BLaER1 (cell line): ENCODE data around the gene WBP1.
"Not testable (repeated sequence)": the region's sequence is repeated elsewhere in the genome, so short reads cannot be mapped to it uniquely, and the experiment has no call there.

Source experiments
- H3K27ac ChIP-seq: shearing (Covaris generic); formaldehyde crosslinking; 2 replicates; pipeline ENCODE4 v1.8.1; 2022
- H3K27me3 ChIP-seq: shearing (Covaris generic); formaldehyde crosslinking; 2 replicates; pipeline ENCODE4 v1.8.1; 2022
- H3K36me3 ChIP-seq: shearing (Covaris generic); formaldehyde crosslinking; 2 replicates; pipeline ENCODE4 v1.8.1; 2022
- H3K4me1 ChIP-seq: shearing (Covaris generic); formaldehyde crosslinking; 2 replicates; pipeline ENCODE4 v1.8.1; 2022
- H3K4me2 ChIP-seq: shearing (Covaris generic); formaldehyde crosslinking; 2 replicates; pipeline ENCODE4 v1.8.1; 2022
- H3K4me3 ChIP-seq: shearing (Covaris generic); formaldehyde crosslinking; 2 replicates; pipeline ENCODE4 v1.8.1; 2022
- H3K9ac ChIP-seq: shearing (Covaris generic); formaldehyde crosslinking; 2 replicates; pipeline ENCODE4 v1.8.1; 2022
- H3K9me3 ChIP-seq: shearing (Covaris generic); formaldehyde crosslinking; 2 replicates; pipeline ENCODE4 v1.8.1; 2022
- H4K20me1 ChIP-seq: shearing (Covaris generic); formaldehyde crosslinking; 2 replicates; pipeline ENCODE4 v1.8.1; 2022
- Cebpa-rat ChIP-seq: shearing (Covaris generic); IDR thresholded peaks from 2 replicates; pipeline ENCODE4 v1.8.1; 2022

Gene WBP1

DNA sequence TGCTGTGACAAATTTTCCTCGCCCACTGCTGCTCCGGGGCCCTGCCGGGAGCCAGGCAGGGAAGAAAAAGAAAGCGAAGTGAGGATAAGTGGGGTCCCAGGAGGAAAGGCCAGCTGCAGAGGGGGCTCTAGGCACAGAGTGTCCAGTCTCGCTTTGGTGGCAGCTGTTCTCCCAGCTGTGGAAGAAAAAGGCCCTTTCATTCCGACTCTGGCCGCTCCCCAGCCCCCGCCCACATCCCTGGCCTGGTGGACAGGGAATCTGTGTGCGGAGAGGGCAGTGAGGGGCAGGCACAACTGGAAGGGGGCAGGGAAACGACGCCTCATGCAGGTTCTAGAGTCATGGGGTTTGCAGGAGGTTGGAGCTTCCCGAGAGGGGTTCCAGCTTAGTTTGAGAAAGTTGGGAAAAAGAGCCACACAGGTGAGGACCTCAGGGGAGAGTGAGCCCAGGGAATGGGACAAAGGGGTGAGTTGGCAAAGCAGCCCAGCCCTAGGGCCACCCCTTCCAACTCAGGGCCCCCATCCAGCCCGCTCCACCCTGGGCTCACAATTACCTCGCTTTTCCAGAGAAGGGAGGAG lies 18.3 kb upstream of the WBP1 start:
- Histone ChIP-seq H3K9ac (peak overlapping the region; percentile 84), H4K20me1 (no peaks in the 10 kb centered on the region), H3K4me1 (peaks cover 75% of the 10 kb centered on the region), H3K27ac (peak overlapping the region; percentile 93), H3K4me2 (peak overlapping the region; percentile 99), H3K27me3 (peaks cover 23% of the 10 kb centered on the region), H3K9me3 (peaks cover 6% of the 10 kb centered on the region), H3K36me3 (no peaks in the 10 kb centered on the region), H3K4me3 (peak overlapping the region; percentile 75)
- TF ChIP-seq Cebpa-rat, result no peak

DNA sequence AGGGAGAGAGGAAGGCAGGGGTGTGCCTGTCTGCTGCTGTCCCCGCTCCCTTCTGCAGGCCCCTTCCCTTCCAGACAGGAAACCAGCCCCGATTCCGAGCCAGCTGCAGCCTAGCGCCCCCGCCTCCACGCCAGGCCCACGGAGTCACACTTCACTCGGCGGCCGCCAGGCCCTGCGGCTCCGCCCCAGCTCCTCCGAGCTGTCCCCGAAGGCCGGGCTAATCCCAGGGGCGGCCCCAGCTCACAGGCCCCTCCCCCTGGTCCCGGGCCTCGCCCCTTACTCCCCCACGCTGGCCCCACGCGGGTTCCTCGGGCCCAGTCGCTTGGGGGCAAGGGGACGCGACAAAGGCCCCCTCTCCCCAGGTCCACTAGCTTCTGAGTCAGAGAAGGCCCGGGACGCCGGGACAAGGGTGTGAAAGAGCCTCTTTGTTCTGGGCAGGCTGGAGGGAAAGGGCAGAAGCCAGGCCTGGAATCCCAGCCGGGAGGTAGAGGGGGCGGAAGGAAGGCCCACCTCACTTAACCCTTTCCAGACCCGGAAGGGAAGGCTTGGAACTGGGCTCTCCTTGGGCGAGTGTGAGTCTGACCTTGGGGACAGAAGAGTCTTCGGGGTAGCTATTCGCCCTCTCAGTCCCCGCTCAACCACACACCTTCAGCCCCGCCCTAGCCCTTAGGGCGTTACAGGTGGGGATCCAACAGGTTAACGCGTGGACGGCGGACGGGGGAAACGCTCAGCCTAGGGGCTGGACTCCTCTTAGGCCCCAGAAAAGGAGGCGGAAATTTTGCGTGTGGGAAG lies 17.7 kb upstream of the WBP1 start:
- peak overlapping the region; percentile 93 for H3K27ac ChIP-seq
- H3K4me3 ChIP-seq, result peak overlapping the region; percentile 75

DNA sequence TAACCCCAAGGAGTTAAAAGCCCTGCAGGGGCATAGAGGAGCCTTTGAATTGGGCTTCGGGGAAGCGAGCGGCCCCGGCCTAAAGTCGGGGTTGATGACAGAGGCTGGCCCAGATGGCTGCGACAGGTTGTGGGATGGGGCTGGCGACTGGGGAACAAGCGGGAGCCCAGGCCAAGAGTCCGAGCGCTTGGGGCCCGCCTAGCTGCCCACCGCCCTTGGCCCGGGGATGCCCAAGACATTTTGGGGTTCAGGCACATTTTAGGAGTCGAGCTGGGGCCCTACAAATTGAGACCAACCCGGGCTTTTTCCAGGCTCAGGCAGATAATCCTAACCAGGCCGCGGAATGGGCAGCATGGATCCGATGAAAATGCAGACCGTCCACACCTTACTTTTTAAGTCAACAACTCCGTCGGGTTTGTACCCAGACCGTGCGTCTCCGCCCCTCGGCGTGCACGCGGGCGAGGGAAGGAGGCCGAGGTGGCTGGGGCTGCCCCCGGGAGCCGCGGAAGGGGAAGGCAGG lies 17.0 kb upstream of the WBP1 start:
- H3K9me3 ChIP-seq, result peaks cover 6% of the 10 kb centered on the region
- H3K36me3 ChIP-seq, result no peaks in the 10 kb centered on the region
- H3K4me1 ChIP-seq, result peaks cover 69% of the 10 kb centered on the region
- peak overlapping the region; percentile 84 for H3K9ac ChIP-seq
- H4K20me1 ChIP-seq, result no peaks in the 10 kb centered on the region
- peak overlapping the region; percentile 99 for H3K4me2 ChIP-seq
- H3K4me3 ChIP-seq, result peak overlapping the region; percentile 75; the same call in 1 of the 2 replicates
- H3K27me3 ChIP-seq, result peaks cover 23% of the 10 kb centered on the region
- TF ChIP-seq Cebpa-rat, result no peak
- H3K27ac ChIP-seq, result peak overlapping the region; percentile 93

More for the DNA sequence above, 17.7 kb upstream of the WBP1 start:
- Histone ChIP-seq H3K4me1 (peaks cover 75% of the 10 kb centered on the region), H3K36me3 (no peaks in the 10 kb centered on the region), H3K27me3 (peaks cover 23% of the 10 kb centered on the region), H3K4me2 (peak overlapping the region; percentile 99), H3K9me3 (peaks cover 6% of the 10 kb centered on the region), H3K9ac (peak overlapping the region; percentile 84), H4K20me1 (no peaks in the 10 kb centered on the region)
- TF ChIP-seq Cebpa-rat, result no peak

DNA sequence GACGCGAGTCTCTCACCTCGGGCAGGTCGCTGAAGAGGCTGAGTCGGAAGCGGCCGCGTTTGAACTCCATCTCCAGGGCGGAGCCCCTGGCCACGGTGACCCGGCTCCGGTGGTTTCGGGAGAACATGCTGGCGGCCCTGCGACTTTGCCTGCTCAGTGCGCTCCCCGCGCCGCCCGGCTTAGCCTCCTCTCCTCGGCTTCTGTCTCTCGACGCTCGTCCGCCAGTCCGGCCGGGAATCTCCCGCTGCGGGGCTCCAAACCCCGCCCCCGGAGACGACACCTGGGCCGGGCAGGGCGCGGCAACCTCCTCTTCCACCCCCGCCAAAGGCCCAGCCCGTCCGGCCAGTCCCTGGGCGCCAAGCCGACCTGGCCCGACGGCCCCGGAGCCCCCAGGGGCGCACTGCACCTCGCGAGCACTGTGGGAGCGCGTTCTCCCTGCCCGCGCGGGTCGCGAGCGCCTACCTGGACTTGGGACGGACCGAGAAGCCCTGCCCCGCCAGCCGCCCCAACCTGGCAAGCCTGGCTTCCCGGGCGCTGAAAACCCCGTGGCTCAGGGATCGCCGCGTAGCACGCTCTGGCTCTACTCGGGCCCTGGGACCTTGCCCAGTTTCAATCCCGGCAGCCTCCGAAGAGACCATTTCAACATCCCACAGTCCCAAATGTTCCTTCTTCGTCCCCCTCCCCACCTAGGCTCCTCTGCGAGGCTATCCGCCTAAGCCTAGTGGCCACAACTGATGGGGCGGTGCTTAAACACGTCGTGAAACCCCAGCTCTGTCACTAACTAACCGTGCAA lies 16.4 kb upstream of the WBP1 start, which contains the start of gene RTKN:
TSS of gene RTKN (minus strand) at position 248 of the 793 bp plus-strand sequence. CDS start at position 127, 121 bp downstream.
- H3K27me3 ChIP-seq, result peaks cover 23% of the 10 kb centered on the region
- H3K9ac ChIP-seq, result peak within 1 kb of the TSS; percentile 84
- no peaks in the 10 kb centered on the region for H4K20me1 ChIP-seq
- no peaks in the 10 kb centered on the region for H3K36me3 ChIP-seq
- H3K9me3 ChIP-seq, result peaks cover 6% of the 10 kb centered on the region
- H3K4me3 ChIP-seq, result peak within 1 kb of the TSS; percentile 75
- H3K4me2 ChIP-seq, result peak within 1 kb of the TSS; percentile 99
- H3K4me1 ChIP-seq, result peaks cover 62% of the 10 kb centered on the region
- peak within 1 kb of the TSS; percentile 93 for H3K27ac ChIP-seq
- no peak for TF ChIP-seq Cebpa-rat

DNA sequence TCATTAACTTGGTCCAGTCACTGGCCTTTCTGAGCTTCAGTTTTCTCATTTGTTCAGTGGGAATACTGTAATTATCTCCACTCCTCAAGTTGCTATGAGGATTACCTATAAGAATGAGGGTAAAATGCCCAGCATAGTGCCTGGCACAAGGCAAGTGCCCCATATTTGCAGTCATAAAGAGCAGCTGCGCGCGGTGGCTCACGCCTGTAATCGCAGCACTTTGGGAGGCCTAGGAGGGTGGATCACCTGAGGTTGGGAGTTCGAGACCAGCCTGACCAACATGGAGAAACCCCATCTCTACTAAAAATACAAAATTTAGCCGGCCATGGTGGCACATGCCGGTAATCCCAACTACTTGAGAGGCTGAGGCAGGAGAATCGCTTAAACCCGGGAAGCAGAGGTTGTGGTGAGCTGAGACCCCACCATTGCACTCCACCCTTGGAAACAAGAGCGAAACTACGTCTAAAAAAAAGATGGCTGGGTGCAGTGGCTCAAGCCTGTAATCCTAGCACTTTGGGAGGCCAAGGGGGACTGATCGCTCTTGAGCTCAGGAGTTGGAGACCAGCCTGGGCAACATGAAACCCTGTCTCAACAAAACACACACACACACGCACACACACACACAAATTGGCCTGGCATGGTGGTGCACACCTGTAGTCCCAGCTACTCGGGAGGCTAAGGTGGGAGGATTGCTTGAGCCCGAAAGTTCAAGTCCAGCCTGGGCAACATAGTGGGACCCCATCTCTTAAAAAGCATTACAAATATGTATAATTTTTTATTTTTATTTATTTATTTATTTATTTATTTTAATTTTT lies 15.5 kb upstream of the WBP1 start:
- H4K20me1 ChIP-seq, H3K4me3 ChIP-seq, H3K9ac ChIP-seq, H3K27ac ChIP-seq, H3K36me3 ChIP-seq, H3K9me3 ChIP-seq, H3K4me2 ChIP-seq: not testable (repeated sequence)
- H3K27me3 ChIP-seq, result peaks cover 23% of the 10 kb centered on the region
- peaks cover 54% of the 10 kb centered on the region for H3K4me1 ChIP-seq

DNA sequence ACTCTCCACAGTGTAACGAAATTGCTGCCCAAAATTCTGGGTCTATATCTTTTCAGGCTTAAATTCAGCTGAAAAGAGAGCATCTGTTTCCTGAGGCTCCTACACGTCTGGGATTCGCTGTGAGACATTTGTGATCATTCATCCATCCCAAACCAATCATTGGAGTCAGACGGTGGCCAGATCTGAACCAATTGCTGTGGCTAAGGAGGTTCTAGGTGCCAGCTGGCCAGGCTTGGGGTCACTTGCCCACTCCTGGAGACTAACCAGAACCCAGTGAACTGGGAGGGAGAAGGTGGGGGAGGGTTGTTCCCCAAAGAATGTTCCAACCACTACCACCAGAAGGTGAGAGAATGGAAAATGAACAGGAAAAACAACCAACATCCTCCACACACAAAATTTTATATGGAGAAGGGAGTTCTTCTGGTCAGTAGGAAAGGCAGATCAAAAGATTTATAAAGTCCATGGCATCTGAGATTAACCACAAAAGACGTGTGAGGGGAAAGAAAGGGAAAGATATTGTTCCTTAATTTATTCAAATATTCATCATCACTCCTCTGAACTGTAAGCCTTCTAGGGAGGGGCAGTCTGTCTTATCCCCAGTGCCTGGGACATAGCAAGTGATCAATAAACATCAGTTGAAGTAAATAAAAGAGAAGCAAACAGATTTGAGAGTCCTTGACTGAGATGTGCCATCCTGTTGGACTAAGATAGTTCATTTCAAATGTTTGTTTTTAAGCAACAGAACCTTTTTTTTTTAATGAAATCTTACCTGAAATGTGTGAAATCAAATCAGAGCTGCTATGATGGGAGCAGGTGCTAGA lies 13.5 kb upstream of the WBP1 start:
- Histone ChIP-seq H3K27ac (peak overlapping the region; percentile 56), H3K9me3 (peaks cover 6% of the 10 kb centered on the region), H3K4me1 (peaks cover 34% of the 10 kb centered on the region), H3K4me3 (no peak overlapping the region), H3K4me2 (peak overlapping the region; percentile 77), H3K27me3 (peaks cover 23% of the 10 kb centered on the region), H3K36me3 (no peaks in the 10 kb centered on the region), H3K9ac (peak overlapping the region; percentile 31; the same call in 1 of the 2 replicates), H4K20me1 (no peaks in the 10 kb centered on the region)
- TF ChIP-seq Cebpa-rat, result no peak

DNA sequence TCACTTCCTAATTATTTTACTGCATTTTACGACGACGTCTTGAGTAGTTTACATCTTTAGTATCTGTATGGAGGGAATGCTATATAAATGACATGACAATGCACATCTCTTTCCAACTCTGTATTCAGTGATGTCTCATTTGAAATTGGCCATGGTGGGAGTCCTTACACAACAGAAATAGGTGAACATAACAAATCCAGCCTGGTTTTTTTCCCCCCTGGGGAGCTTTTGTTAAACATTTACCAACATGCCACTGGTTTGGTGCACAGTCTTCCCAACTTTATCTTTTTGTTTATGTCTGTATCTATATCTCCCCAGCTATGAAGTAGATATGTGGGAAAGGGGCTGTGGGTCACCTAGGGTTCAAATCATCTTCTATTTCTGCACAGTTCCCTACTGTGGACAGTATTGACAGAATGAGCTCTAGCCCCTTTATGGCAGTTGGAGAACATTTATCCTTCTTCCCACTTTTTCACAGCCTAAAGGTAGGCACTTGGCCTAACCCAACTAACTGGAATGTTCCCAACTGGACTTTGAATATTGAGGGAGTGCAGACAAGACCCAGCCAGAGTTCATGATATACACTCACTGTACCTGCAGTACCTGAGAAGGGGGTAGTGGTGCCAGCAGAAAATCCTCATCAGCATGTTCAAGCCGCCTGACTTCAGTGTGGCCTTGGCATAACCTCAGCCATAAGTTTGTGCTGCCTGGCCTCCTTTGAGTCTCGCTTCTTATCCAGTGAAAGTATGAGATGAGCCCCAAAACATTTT lies 10.8 kb upstream of the WBP1 start:
- H3K4me3 ChIP-seq, result no peak overlapping the region
- H3K36me3 ChIP-seq, result no peaks in the 10 kb centered on the region
- H3K4me2 ChIP-seq, result no peak overlapping the region
- no peak overlapping the region for H3K27ac ChIP-seq
- peaks cover 4% of the 10 kb centered on the region; the same call in 1 of the 2 replicates for H3K27me3 ChIP-seq
- no peaks in the 10 kb centered on the region for H3K9me3 ChIP-seq
- H4K20me1 ChIP-seq, result no peaks in the 10 kb centered on the region
- peaks cover 23% of the 10 kb centered on the region for H3K4me1 ChIP-seq
- no peak for TF ChIP-seq Cebpa-rat
- no peak overlapping the region for H3K9ac ChIP-seq

DNA sequence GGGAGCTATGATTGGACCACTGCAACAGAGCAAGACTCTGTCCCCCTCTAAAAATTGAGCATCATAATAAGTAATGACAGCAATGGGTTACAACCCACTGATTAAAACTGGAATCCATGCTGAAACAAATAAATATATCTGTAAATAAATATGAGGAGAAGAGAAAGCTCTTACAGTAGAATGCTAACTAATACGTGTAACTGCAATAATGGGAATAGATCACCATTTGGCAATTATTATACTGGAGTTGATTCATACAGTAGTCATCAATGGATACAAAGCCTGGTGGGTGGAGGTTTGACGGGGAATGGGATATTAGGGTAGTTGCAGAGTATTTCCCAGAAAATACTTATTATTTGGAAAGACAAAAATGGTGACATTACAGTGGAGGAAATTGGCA lies 9.5 kb upstream of the WBP1 start:
- Histone ChIP-seq H3K27me3 (no peaks in the 10 kb centered on the region), H4K20me1 (no peaks in the 10 kb centered on the region), H3K36me3 (no peaks in the 10 kb centered on the region), H3K4me1 (peaks cover 25% of the 10 kb centered on the region), H3K27ac (no peak overlapping the region), H3K4me2 (no peak overlapping the region), H3K4me3 (no peak overlapping the region), H3K9me3 (no peaks in the 10 kb centered on the region), H3K9ac (no peak overlapping the region)
- TF ChIP-seq Cebpa-rat, result no peak
